HL-60 (cell line): ENCODE data around the gene TARM1.

Experiments used
- CTCF ChIP-seq: IDR thresholded peaks from one replicate; pipeline ENCODE4 v1.5.1; 2011; ENCODE audit warnings: low read length, control low read depth, inconsistent platforms; ENCODE audit not compliant: insufficient read depth
- REST ChIP-seq: IDR thresholded peaks from 2 replicates; pipeline ENCODE4 v1.6.1; 2012; ENCODE audit warnings: low read depth; ENCODE audit not compliant: insufficient replicate concordance

GRCh38 chr19:54094426-54095000 lies 13.3 kb upstream of the TARM1 start:
- TF ChIP-seq CTCF (no peak), REST (no peak)
